NCI-H2196 treated with DMSO at 0.1 percent for 48 hours (cell line): ENCODE measurements around the gene PA2G4.
"Not testable (repeated sequence)": the region's sequence is repeated elsewhere in the genome, so short reads cannot be mapped to it uniquely, and the experiment has no call there.

Experiments
- DNase-seq: peaks from one replicate; lab custom pipeline; 2025; ENCODE audit not compliant: unreplicated experiment; lab: John Stamatoyannopoulos, UW

Gene PA2G4

GRCh38 chr12:56152756-56153677 is 48.7 kb downstream of the PA2G4 start:
- no peak for DNase-seq

DNA sequence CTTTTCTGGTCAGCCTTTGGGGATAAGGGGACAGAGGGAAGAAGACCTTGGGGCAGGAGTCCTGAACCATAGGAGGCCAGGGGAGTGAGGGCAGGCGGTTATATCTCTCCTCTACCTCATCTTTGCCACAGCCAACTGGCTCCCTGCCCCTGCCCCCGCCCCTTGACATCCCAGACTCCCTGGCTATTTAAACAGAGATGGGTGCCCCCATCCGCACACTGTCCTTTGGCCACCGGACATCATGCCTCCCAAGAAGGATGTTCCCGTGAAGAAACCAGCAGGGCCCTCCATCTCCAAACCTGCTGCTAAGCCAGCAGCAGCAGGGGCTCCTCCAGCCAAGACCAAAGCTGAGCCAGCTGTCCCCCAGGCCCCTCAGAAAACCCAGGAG is 49.3 kb downstream of the PA2G4 start:
- DNase-seq = no peak

- DNase-seq = no peak
These were observed 50.0 kb downstream of the PA2G4 start for GRCh38 chr12:56154246-56154771.

DNA sequence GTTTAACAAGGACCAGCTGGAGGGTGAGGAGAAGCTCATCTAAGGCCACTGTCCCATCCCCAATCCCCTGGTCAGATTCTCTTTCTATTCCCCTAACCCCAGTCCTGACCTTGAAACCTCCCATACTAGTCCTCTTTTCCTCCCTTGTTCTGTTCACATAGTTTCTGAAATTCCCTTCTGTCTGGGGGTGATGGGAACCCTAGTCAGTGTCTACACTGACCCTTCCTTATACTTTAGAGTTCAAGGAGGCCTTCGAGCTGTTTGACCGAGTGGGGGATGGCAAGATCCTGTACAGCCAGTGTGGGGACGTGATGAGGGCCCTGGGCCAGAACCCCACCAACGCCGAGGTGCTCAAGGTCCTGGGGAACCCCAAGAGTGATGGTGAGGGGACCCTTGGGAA is 50.5 kb downstream of the PA2G4 start:
- DNase-seq = no peak

GRCh38 chr12:56155256-56155845 is 51.0 kb downstream of the PA2G4 start:
- DNase-seq = no peak

GRCh38 chr12:56156464-56157200 is 52.3 kb downstream of the PA2G4 start:
- not testable (repeated sequence) for DNase-seq

GRCh38 chr12:56157201-56158028 is 53.1 kb downstream of the PA2G4 start:
- DNase-seq = peak; percentile 84

DNA sequence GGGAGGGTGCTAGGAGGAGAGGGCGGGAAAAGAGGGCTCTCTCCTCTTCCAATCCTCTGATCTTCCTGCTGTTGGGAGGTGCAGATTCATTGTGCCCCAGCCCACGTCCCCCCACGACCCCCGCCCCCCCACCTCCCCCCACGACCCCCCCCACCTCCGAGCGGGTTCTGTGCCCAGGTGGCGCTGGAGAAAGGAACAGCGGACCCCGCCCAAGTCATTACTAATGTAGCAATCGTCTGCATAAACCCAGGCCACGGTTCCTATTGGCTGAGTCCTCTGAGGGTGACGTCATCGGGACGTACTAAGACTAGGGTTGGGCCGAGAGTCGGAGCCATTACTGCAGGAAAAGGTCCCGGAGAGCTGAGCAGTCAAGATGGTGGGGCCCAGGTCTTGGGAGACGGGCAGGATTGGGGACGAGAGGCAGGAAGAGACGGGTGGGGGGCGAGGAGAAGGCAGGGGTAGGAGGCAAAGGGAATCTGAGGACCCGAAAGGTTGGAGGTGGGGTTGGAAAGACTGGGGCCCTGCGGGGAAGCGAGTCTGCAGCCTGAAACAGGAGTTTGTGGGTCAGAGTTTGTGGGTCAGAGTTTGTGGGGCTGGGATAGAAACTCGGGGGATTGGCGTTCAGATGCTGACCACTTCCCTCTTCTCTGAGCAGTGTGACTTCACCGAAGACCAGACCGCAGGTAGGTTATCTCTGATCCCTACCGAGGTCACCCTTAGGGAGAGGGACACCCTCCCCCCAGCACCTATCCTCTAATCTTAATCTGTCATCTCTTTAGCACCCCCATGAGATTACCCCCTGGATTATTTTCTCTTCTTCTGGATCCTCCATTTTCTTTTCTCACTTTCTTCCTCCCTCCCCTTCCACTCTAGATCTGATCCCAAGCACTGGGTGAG is 53.9 kb downstream of the PA2G4 start, which contains the start of gene MYL6:
Gene MYL6, plus strand, starts transcription at position 331 of the 897 bp plus-strand sequence. Its CDS starts 43 bp downstream, at position 374.
- peak; percentile 97 for DNase-seq

DNA sequence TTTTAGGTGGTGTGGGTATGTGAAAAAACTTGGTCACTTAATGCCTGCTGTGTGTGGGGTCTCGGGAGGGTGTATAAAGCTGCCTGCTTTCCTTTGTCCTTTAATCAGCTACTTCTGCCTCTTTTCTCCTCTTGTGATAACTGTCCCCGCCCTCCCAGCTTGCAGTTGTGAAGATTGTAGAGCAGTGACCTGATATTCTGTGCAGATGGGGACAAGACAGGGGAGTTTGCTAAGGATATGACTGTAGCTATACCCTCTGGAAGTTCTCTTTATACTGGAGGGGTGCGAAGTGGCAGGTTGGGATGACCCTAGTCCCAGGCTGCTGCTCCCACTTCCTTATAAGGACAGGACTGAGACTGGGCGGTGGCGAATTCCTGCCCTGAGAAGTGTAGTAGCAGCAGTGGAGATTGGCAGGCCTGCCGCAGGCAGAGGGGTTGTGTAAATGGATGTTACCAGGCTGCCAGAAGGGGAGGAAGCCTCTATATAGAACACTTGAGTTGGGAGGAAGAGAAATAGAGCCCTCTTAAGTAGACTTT is 54.6 kb downstream of the PA2G4 start:
- DNase-seq = no peak

DNA sequence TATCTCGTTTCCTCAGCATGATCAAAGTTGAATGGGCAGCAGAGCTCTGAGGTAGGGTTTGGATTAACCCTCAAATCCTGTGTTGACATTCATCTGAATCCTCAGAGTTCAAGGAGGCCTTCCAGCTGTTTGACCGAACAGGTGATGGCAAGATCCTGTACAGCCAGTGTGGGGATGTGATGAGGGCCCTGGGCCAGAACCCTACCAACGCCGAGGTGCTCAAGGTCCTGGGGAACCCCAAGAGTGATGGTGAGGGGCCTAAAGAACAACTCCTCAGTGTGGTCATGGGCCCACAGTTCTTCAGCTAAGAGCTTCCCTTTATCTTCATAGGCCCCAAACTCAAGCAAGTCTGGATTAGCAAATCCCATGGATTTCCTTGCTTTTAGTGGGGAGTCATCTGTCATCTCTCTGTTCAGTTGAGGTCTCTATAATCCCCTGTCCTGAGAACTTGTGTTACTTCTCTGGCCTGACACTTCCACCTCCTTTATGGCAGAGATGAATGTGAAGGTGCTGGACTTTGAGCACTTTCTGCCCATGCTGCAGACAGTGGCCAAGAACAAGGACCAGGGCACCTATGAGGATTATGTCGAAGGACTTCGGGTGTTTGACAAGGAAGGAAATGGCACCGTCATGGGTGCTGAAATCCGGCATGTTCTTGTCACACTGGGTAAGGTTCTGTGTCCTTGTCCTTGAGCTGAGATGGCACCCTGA is 55.3 kb downstream of the PA2G4 start:
- no peak for DNase-seq

DNA sequence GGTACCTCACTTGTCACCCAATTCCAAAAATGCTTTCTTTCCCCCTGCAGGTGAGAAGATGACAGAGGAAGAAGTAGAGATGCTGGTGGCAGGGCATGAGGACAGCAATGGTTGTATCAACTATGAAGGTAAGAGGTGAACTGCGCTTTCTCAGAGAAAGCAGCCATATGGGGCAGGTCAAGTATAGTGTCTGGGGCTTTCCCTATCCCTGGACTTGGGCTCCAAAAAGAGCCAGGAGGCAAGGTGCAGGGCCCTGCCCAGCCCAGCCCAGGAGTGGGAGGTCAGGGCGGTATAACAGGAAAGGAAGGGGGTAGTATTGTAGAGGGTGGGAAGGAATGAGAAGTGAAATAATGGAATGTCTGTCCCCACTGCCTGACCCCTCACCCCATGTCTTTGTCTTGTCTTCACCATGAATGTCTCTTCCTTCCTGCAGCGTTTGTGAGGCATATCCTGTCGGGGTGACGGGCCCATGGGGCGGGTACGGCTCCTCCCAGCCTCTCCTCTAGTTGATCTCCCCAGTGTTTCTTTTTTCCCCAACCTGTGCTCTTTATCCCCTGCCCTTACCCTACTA is 55.9 kb downstream of the PA2G4 start:
- DNase-seq = no peak

DNA sequence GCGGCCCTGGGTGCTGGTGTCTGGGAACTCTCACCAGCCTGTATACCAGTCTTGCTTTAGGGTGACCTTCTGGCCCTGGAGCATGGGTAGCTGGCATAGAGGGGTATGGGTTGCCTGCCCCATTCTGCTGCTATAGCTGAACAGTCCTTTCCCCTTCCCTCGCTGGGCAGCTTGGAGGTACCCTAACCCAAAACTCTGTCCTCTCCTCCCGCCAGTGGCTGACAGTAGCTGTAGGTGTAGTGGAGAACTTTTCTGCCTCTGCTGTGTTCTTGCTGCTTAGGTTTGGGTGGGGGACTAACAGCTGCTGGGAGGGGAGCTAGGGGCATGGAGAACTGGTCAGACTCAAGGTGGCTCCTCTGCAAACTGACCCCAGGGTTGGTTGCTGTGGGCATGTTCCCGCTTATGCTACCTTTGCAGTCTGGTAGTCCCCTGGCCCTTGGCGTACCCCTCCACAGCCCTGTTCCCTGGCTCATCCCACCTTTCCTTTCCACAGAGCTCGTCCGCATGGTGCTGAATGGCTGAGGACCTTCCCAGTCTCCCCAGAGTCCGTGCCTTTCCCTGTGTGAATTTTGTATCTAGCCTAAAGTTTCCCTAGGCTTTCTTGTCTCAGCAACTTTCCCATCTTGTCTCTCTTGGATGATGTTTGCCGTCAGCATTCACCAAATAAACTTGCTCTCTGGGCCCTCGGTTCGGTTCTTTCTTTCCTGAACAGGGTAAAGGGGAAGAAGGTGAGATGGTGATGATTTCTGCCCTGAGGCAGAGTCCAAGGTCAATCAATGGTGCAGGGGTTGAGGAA is 56.7 kb downstream of the PA2G4 start:
- DNase-seq = no peak

- no peak for DNase-seq
These were observed 57.5 kb downstream of the PA2G4 start for GRCh38 chr12:56161690-56162351.

DNA sequence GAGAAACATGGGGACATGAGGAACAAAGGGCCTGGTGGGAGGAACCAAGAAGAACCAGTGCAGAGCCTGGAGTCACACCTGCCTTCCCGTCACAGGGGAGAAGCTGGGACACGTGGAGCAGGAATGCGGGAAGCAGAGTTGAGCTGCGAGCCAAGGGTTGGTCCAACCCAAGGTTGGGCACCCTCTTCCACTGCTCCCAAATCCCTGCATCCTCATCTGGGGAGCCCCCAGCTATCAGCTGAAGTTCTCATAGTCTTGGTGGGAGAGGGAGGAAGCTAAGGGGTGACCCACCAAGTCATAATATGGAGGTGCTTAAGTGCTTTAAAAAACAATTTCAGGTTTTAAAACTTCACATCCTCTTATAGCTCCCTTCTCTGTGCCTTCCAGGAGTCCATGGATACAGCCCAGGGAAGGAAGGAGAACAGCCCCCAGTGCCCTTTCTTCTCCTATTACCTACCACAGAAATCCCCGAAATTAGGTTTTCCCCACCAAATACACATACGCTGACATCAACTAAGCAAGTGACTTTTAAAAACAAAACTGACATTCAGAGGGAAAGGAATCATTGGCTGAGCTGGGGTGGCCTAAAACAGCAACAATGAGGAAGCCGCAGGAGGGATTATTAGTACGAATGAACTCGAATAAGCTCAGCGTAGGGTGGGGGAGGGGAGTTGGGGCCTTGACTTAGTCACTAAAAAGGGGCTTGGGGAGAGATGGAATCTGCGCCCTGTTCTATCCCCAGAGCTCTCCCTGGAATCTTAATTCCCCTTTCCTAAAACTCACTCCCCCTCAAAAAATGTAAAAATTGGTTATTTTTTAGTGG is 58.3 kb downstream of the PA2G4 start:
- DNase-seq = no peak
